T-helper 1 cell (primary cell): Measurements from ENCODE around the gene FRRS1L.
A peak's percentile ranks its signal among the peaks of the same experiment; 100 is the strongest.
"Not testable (repeated sequence)": the region's sequence is repeated elsewhere in the genome, so short reads cannot be mapped to it uniquely, and the experiment has no call there.

ENCODE experiments used
- DNase-seq, 5 donors: peaks; one replicate each; pipeline ENCODE4 v3.0.0-alpha.2; 2012 to 2020

Gene FRRS1L

DNA sequence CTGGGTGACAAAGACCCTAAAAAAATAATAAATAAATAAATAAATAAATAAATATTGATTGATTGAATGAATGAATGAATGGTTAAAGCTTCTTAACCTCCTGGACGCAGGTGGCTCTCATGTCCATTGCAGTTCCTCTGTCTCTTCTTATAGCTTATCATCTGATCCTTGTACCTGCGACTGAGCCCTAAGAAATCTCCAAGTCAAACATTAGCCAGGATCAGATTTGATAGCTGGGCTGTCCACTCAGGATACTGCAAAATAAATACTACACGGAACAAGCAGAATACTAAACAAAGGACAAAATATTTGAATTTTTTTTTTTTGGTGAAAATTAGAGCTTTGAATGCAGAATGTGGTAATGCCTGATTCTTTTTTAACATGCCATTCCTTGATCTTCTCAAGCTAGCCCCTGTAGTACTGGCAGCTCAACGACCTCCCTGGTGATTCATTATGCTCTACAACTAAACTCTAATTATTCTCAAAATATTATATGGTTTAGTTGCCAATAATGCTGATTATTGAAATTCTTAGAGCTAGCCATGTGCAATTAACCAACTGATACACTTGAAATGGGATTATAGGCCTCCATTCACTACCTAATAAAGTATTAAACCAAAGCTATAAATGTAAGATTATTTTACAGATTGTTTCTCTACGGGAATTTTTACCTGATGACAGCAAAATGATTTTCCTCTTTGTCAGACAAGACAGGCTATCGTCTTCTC, 37.4 kb downstream of the FRRS1L start:
- DNase-seq, result no peak

DNA sequence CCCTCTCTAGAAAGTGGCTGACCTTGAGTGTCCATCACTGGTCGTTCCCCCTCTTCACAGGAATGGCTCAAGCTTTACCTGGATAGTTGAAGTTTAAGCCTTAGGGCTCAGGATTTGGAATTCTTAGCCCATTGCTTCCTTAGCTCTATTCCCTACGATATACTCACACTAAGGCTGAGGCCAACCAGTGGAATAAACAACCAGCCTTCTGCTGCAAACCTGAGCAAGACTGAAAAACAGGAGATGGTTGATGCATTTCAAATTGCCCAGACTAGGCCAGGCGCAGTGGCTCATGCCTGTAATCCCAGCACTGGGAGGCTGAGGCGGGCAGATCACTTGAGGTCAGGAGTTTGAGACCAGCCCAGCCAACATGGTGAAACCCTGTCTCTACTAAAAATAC, 40.4 kb downstream of the FRRS1L start:
- not testable (repeated sequence) for DNase-seq

GRCh38 chr9:109124121-109124520, 42.9 kb downstream of the FRRS1L start:
- no peak for DNase-seq

DNA sequence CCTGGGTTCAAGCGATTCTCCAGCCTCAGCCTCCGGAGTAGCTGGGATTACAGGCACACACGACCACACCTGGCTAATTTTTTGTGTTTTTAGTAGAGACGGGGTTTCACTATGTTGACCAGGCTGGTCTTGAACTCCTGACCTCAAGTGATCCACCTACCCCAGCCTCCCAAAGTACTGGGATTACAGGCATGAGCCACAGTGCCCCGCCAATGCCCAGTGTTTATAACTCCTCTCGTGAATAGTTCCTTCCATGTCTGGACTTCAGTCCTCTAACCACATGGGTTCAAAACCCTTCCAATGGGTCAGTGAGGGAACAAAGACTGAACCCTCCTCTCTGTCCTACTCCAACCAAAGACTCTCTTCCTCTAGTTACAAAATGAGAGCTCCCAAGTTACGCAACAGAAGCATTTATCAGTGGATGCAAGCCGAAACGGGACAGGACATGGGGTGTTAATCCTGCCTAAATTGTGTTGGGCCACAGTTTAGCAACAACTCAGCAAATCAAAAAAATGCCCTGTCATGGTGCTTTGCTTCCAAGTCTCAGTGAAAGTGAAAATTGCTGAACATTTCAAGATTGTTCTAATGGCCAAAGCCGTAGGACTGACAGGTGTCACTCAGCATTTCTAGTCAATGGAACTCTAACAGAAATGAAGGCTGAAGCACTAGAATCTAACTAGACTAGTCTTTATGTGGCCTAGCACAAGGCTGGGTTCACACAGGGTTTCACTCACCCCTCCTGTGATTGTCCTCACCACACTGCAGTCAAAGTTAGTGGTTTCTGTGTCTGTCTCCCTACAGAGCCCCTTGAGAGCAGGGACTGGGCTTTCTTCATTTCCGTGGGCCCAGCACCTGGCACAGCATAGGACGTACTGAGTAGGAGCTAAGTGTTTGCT, 44.1 kb downstream of the FRRS1L start:
- no peak for DNase-seq

DNA sequence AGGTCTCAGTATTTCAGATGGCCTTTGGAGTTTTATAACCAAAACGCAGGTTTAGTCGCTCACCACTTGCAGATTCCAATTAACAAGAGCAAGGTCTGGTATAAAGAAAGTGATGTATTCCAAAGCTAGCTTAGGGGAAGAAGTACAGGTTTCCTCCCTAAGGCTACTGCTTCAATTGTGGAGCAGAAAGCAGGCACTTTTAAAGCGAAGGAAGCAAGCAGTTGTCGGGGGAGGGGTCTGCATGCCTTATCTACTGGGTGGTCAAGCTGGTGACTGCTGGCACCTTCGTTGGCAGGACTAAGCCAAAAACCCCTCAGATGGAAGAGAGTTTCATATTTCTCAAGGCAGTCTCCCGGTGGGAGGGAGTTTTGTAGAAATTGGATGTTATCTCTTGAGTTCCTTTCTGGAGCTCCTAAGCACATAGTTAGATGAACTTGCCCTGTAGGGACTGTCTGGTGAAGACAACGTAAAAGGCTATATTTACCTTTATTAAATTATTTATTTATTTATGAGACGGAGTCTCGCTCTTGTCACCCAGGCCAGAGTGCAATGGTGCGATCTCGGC, 45.7 kb downstream of the FRRS1L start:
- DNase-seq, result no peak

GRCh38 chr9:109120204-109120789, 46.8 kb downstream of the FRRS1L start:
- DNase-seq, result no peak

- DNase-seq, result peak; percentile 88 to 98 (median 94)
Observed at GRCh38 chr9:109119439-109120203, 47.4 kb downstream of the FRRS1L start, which contains the start of gene TMEM245. TMEM245 (minus strand) TSS chr9:109119947; CDS start chr9:109119913, 34 bp downstream.

GRCh38 chr9:109118808-109119438, 48.1 kb downstream of the FRRS1L start:
- no peak for DNase-seq

DNA sequence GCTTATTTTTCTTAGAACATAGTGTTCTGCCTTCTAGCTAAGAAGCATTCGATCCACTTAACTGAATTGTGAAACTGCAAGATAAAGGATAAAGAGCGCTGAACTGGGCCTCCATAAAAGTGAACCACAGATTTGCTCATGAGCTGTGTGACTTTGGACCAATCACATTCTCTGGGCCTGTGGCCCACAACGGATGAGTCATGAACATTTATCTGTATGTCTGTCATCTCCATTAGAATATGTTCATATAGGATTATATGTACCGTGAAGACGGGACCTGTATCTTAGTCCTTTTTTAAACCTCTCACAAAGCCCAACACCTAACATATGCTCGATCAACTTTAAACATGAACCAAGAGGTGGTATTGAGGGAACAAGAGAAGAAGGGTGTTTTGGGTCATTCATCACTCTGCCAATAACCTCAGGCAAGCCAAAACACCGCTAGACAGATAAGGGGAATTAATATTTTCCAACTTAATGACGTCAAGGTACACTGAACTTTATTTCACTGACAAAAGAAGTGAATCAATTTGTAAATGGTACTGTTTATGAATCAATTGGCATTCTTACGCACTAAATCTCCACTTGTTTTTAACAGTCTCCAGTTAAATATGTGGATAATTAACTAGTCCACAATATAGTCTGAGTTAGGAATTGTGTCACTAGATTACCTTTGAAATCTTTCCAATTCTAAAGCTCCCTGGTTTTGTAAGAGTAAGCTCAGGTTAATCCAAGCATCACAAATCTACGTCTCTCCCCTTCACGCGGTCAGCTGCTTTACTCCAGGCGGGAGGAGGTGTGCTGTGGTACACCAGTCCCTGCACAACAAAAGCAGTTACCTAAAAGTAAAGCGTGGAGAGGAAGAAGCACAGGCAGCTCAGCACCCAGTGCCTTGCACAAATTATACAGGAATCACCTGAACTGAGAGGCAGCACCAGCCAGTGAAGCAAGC, 48.9 kb downstream of the FRRS1L start:
- DNase-seq, result peak in 3 of 5 donors; percentile 24 to 75 (median 24)

DNA sequence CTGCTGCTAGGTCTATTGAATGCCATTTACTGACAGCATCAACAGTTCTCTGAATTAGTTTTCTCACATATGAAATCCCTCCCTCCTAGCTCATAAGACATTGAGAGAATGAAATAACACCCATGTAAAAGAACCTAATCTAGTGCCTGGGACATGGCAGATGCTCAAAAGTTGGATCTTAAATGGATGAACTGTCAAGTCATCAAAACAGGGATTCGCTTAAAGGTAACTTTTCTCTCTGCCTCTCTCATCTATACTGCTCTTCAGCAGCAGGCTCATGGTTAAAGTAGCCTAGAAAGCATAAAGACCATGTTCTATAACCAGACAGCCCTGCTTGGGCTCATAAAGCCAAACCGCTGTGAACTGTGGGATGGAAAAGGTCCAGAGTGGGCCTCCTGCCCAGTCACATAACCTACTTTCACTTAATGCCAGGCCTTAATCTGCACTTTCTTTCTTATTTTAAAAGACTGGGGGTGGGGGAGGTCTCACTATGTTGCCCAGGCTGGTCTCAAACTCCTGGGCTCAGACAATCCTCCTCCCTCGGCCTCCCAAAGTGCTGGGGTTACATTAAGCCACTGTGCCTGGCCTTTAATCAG, 51.0 kb downstream of the FRRS1L start:
- no peak for DNase-seq

DNA sequence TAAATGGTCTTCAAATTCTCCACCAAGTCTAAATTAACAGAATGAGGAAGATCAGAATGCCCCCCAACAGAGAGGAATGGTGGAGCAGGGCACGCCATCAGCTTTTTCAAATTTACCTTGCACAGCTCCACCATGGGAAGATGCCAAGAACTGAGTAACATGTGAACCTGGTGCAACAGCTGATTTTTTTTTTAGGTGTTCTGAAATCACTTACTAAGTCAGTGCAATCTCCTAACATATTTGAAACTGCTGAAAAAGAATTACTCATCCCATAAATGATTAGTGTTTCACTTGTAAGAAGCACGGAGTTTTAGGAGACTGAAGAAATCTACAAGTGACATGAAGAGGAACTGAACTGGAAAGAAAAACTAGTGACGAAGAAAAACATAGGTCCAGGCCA, 52.4 kb downstream of the FRRS1L start:
- no peak for DNase-seq

DNA sequence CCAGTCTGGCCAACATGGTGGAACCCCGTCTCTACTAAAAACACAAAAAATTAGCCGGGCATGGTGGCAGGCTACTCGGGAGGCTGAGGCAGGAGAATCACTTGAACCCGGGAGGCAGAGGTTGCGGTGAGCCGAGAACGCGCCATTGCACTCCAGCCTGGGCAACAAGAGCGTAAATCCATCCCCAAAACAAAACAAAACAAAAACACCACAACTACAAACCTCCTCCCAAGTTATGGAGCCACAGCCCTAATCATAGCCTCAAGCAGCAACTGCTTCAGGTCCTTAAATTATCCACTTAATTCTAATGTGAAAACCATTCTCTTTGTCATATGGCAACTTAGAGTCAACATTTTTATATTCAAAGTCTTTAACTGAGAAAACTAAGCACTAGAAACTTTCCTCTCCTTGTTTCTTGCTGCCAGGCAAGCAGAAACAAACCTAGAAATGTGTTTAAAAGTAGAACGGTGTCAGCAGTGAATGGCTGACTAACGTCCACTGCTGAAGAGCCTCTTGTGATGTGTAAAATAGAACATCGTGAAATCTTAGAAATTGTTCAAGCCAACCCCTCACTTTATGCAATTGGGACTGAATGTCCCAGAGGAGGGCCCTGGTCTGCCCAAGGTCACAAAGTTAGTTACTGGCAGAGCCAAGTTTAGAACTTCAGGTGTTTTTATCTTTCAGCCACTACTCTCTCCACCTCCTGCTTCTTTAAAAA, 53.0 kb downstream of the FRRS1L start:
- DNase-seq, result no peak

- DNase-seq, result no peak
Observed at GRCh38 chr9:109113254-109113653, 53.8 kb downstream of the FRRS1L start.

DNA sequence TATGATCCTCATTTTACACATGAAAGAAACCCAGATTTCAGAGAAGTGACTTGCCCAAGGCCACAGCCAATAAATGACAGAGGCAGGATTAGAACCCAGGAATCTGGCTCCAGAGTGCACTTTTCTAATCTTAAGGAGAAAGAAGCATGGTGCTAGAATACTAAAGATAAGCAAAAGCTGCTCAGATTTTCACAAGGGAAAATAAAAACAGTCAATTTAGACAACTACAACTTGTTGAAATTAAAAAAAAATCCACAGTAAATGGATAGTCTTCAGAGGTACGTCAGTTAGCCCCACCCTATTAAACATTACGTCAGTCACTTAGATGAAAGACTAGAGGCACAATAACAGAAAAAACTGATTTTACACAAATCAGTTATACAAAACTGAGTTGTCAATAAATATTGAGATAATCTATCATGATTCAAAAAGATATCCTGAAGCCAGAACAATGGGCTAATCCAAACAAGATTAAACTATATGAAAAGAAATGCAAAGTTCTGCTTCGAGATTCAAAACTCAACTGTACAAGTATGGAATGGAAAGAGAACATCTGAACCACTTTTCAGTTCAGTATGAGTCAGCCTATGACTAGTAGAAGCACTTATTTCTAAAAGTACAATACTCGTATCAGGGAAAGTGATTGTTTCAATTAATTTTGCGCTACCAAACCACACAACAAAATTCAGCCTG, 56.6 kb downstream of the FRRS1L start:
- peak in 1 of 5 donors; percentile 68 for DNase-seq

- no peak for DNase-seq
Observed at GRCh38 chr9:109109967-109110328, 57.1 kb downstream of the FRRS1L start.

DNA sequence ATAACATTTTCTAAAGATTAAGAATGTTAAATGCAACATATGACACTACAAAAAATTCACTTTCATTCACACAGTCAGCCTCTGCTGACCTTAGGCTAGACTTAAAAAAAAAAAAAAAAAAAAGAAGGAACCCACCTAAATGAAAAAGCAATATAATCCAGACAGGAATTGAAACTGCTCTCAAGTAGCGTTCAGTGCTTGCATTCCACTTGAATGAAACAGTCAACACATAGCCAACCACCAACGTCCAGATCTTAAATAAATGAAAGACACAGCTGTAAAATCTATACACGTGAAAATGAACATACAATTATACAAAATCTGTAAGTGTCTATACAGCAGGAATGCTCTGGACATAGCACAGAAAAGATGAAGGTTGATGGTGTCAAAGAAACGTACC, 58.7 kb downstream of the FRRS1L start:
- DNase-seq, result no peak

GRCh38 chr9:109107402-109108240, 59.4 kb downstream of the FRRS1L start:
- no peak for DNase-seq

DNA sequence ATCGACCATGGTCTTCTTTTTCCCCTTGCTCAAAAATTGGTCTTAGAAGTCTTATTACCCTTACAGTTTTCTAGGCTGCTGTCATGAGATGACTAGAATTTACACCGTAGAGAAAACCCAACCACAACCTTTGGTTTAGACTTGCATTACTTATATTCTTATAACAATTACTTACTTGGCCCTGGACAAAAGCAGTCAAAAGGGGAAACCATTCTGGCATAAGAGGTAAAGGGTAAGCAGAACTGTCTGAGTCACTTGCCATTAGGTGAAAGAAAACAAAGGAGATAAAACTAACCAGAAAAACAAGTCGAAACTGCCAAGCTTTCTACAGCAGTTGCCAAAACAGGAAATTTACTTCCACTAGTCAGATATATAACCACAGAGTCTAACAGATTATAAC, 65.2 kb downstream of the FRRS1L start:
- peak in 1 of 5 donors; percentile 88 for DNase-seq
